Ovary (tissue), 3 donors: Measurements from ENCODE around the gene SDR42E2.

Experiments used
- EP300 ChIP-seq: sonication (generic); formaldehyde crosslinking; IDR thresholded peaks from one replicate; pipeline ENCODE4 v1.6.1; 2017; ENCODE audit warnings: antibody characterized with exemption
- TF ChIP-seq, protein P1 (sequence below), 3 donors: fragments of 450-650 bp in 2 of 3; fragments of 200-600 bp in 1 of 3; IDR thresholded peaks; one replicate each; pipeline versions ENCODE4 v1.5.1 to v1.8.0; 2016 to 2022; ENCODE audit warnings: antibody characterized with exemption in 3 of 3, mild to moderate bottlenecking in 1 of 3
- donor health status: DM: no; HTN: no; CAD: no.

DNA sequence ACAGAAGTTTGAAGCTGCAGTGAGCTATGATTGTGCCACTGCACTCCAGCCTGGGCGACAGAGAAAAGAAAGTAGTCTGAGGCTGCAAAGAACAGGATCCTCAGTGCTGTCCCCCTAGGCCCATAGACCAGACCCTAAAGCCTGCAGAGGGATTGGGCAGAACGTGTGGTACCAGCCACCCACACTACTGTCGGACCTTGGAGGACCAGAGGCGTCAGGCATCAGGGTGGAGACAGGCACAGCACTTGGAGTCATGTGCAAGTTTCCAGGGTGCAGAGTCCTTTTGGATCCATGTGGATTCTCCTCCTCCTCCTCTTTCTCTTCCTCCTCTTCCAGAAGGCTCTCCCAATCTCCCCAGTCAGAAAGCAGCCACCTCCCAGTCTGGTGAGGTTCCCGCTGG lies 2.2 kb downstream of the SDR42E2 start:
- TF ChIP-seq, protein P1, sequence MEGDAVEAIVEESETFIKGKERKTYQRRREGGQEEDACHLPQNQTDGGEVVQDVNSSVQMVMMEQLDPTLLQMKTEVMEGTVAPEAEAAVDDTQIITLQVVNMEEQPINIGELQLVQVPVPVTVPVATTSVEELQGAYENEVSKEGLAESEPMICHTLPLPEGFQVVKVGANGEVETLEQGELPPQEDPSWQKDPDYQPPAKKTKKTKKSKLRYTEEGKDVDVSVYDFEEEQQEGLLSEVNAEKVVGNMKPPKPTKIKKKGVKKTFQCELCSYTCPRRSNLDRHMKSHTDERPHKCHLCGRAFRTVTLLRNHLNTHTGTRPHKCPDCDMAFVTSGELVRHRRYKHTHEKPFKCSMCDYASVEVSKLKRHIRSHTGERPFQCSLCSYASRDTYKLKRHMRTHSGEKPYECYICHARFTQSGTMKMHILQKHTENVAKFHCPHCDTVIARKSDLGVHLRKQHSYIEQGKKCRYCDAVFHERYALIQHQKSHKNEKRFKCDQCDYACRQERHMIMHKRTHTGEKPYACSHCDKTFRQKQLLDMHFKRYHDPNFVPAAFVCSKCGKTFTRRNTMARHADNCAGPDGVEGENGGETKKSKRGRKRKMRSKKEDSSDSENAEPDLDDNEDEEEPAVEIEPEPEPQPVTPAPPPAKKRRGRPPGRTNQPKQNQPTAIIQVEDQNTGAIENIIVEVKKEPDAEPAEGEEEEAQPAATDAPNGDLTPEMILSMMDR (IDR thresholded peaks at IDR 0.05): no peak
- TF ChIP-seq EP300: no peak
